Neural progenitor cell (in vitro differentiated cells): Measurements from ENCODE around the gene BMPER.

Experiments
- EZH2 ChIP-seq: fragments of 200-600 bp; sonication (generic); IDR thresholded peaks from 2 replicates; pipeline ENCODE4 v1.6.1; 2017; ENCODE audit warnings: antibody characterized with exemption, mild to moderate bottlenecking, moderate library complexity
- EZH2phosphoT487 ChIP-seq: fragments of 200-600 bp; sonication (generic); IDR thresholded peaks from 2 replicates; pipeline ENCODE4 v1.6.1; 2017; ENCODE audit warnings: antibody characterized with exemption
- TF ChIP-seq, protein P1 (sequence below): fragments of 200-600 bp; sonication (generic); IDR thresholded peaks from 2 replicates; pipeline ENCODE4 v1.5.1; 2017; ENCODE audit warnings: antibody characterized with exemption, mild to moderate bottlenecking

DNA sequence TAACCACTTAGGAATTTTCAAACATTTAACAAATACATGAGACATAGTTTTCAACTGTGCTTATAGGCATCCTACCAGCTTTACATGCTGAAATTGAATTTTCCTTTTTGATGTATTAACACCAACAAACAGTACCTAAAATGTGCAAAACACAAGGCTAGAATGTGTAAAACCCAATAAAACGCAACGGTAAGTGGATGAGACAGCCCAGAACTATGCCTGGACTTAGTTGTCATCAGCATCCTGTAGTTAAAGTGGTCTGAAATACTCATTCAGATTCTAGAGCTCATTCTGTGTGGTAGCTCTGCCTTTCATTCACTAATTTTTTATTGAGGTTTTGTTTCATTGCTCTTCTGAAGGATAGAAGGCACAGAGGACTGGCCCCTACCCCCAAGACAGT is 137.1 kb downstream of the BMPER start:
- no peak for TF ChIP-seq EZH2phosphoT487
- no peak for TF ChIP-seq EZH2
- TF ChIP-seq, protein P1, sequence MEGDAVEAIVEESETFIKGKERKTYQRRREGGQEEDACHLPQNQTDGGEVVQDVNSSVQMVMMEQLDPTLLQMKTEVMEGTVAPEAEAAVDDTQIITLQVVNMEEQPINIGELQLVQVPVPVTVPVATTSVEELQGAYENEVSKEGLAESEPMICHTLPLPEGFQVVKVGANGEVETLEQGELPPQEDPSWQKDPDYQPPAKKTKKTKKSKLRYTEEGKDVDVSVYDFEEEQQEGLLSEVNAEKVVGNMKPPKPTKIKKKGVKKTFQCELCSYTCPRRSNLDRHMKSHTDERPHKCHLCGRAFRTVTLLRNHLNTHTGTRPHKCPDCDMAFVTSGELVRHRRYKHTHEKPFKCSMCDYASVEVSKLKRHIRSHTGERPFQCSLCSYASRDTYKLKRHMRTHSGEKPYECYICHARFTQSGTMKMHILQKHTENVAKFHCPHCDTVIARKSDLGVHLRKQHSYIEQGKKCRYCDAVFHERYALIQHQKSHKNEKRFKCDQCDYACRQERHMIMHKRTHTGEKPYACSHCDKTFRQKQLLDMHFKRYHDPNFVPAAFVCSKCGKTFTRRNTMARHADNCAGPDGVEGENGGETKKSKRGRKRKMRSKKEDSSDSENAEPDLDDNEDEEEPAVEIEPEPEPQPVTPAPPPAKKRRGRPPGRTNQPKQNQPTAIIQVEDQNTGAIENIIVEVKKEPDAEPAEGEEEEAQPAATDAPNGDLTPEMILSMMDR = no peak
